GM21576 (cell line): ENCODE data around the gene KRI1.

Experiments used
- ATAC-seq: cut with Tn5 transposase; IDR thresholded peaks from one replicate; pipeline ENCODE4 v1.9.1; 2021; ENCODE audit warnings: mild to moderate bottlenecking, moderate library complexity; ENCODE audit not compliant: unreplicated experiment

KRI1 gene

DNA sequence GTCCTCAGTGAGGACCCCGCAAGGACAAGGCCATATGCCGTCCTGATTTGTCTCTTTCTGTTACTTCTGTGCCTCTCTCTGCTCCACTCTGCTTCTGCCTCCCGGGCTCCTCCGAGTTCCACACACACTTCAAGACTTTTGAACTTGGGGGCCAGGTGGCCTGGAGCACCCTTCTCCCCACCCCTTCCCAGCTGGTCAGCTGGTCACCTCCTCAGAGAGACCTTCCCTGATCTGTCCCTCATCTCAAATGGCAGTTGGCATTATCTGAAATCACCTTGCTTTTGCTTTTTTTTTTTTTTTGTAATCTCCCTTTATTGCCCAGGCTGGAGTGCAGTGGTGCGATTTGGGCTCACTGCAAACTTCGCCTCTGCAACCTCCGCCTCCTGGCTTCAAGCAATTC lies 46.4 kb downstream of the KRI1 start:
- no peak for ATAC-seq

DNA sequence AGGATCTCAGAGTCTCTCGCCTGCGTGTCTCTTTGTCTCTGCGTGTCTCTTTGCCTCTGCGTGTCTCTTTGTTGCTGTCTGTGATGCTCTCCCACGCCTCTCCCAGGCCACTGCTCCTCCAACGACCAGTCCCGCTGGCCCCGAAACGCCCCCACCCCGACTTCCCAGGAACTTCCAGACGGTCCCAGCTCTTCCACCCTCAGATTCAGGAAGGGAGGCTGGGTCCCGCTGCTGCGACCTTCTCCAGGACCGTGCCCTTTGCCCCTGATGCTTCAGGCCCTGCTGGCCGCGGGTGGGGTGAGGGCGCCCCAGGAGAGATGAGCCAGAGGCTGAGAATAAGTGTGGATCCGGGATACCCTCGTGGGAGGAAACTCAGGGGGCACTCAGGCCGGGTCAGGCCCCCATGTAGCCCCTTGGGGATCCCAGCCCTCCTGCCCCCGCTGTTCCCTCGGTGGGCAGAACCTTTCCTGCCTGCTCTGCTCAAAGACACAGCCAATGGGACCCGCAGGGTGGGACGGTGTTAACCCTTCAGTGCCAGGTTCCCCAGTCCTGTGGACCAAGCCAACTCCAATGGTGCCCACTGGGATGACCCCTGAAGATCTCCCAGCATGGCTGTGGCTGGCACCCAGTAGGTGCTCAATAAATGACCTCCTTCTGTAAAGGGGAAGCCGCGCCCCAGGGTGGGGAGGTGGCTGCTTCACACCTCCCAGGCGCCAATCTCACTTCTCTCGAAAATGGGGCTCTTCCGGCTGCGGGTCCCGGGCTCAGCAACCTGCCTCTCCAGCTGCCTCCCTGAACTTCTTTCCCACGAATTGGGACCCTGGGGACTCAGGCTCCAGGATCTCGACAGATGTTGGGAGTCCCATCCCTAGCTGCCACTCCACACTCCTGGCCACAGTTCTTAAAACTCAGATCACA lies 47.1 kb downstream of the KRI1 start:
- ATAC-seq = no peak

DNA sequence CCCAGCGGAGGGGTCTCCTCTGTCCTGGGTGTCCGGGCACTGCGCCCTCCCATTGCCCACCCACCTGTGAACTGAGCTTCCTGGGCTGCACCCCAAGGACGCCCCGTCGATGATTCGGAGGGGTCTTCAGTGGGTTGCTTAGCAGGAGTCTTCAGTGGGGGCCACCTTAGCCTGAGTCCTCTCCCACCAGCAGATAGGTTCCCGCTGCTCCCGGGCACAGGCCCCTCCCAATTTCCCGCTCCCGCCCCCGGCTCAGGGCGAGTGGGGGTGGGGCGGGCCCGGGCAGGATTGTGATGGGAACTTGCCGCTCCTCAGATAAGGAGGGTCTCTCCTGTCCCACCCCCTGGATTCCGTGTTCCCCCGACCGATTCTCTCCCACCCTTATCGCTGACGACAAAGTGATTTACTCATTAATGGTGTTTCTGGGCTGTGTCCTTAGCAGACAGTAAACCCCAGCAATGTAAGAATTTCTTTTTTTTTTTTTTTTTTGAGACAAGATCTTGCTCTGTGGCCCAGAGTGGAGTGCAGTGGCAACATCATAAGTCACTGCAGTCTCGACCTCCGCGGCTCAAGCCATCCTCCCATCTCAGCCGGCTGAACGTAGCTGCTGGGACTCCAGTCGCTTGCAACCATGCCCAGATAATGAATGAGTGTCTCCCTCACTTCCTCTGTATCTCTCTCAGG lies 47.9 kb downstream of the KRI1 start:
- ATAC-seq = no peak

DNA sequence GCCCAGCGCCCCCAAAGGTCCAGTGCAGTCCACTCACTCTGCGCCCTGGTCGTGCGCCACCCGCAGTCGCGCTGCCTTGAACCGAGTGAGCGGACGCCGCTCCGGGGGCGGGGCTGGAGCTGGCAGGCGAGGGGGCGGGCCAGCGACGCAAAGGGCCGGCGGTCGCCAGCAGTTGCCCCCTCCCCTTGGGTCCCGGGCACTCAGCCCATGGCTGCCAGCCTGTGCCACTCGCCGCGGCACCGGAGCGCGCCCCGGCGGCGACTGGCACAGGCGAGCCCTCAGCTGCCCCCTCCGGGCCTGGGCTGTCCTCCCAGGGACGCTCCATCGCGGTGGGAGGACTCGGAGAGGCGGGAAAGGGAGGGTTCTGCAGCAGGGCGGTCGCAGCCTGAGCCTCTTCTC lies 48.5 kb downstream of the KRI1 start, which contains the start of gene S1PR5:
Gene S1PR5 (minus strand): TSS at position 87 of the 399 bp plus-strand sequence. CDS start 2,436 bp downstream, outside the sequence.
- no peak for ATAC-seq

DNA sequence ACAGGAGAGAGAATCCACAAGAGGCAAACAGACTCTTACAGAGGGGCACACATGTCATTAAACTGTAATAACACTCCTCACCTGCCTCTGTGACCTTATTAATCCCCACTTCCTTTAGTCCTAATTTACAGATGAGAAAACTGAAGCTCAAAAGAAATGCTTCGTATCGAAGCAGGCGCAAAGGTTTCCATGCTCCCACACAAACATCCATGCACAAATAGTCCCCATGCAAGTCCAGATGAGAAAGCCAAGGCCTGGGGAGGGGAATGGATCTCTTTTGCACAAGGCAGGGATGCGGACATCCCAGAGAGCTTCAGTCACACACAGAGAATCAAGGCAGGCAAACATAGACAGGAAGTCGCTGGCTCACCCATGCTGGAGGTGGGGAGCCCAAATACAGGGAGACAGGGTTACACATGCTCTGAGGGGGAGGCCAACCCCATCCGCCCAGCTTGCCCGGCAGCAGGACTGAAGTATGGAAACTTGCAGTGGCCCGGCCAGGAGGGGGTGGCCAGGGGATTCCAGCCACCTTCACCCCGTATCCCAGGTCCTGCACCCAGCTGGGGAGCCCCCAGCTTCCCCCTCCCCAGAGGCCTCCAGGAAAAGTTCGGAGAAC lies 49.0 kb downstream of the KRI1 start:
- ATAC-seq = no peak

DNA sequence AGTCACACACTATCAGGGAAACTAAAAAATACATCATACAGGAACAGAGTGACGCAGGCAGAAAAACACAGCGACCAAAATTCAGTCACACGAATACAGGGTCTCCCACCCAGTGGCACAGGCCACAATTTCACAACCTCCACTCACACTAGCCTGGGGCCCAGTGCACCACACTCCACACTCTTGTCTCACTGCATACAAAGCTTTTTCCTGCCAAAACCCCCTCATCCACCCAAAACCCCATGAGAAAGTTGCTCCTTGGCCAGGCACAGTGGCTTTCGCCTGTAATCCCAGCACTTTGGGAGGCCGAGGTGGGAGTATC lies 49.8 kb downstream of the KRI1 start:
- no peak for ATAC-seq

DNA sequence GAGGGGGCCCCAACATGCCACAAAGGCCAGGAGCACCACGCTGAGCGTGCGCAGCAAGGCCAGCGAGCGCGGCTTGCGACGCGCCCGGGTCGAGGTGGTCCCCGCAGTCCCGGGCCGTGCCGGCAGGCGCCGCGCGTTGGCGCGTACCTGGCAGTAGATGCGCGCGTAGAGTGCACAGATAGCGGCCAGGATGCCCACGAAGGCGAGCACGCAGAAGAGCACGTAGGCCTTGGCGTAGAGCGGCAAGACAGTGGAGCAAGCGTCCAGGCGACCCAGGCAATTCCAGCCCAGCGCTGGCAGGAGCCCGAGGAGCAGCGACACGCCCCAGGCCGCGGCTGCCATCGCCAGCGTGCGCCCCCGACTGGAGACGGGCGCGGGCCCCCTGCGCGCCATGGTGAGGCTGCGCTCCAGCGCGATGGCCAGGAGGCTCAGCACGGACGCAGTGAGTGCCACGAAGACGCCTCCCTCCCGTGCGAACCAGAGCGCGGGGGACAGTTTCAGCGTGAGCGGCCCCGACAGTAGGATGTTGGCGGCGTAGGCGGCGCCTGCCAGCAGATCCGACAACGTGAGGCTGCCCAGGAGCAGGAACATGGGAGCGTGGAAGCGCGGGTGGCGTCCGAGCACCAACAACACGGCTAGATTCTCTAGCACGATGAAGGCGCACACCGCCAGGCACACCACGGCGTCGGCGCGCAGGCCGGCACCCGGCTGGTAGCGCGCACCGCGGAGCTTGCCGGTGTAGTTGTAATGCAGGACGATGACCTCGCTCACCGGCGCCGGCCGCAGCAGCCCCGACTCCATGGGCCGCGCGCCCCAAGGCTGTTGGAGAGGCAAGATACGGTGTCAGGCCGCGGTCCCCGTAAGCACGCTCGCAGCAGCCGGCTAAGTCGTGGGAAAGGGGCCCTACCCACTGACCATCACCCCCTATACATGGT lies 51.3 kb downstream of the KRI1 start:
- ATAC-seq = no peak

DNA sequence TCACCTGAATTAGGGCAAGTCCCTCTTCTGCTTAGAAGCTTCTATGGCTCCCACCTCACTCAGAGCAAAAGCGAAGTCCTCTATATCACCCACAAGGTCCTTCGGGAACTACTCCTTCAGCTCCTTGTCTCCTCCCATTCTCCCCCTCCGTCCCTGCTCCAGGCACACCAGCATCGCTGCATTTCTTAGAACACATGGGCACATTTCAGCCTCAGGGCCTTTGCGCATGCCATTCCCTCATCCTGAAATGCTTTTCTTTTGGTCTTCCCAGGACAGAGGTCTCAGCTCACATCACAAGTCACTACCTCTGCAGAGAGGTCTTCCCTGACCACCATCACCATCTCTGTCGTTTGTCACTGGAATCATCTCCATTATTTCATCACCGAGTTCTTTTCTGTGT lies 52.6 kb downstream of the KRI1 start:
- no peak for ATAC-seq

DNA sequence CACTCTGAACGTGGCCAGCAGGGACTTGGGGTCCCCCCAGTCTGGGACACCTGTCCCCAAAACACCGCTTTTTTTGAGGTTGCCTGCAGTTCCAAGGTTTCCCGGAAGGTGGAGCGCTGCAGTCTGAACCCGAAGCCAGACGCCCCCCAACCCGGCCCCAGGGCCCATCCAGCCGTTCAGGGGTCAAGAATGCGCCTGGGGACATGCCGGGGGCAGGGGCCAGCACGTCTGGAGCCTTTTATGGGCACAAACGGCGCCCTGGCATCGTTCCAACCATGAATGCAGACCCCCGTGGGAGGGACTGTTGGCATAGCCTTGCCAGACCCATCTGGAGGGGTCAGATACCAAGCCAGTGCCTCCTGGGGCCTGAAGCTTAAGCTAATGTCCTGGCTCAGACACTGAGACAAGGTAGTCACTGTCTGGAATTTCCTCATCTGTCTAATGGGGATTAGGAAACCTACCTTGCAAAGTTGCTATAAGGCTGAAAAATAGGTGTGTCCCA lies 55.5 kb downstream of the KRI1 start:
- ATAC-seq = no peak

DNA sequence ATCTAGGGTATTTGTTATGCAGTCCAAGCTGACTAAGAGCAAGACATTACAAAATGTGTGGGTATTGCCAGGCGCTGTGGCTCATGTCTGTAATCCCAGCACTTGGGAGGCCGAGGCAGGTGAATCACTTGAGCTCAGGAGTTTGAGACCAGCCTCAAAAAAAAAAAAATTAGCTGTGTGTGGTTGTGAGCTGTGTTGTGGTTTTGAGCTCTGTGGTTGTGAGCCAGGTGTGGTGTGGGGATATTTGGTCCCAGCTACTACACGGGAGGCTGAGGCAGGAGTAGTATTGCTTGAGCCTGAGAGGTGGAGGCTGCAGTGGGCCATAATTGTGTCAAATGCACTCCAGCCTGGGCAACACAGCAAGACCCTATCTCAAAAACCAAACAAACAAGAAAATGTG lies 57.1 kb downstream of the KRI1 start:
- ATAC-seq = no peak

DNA sequence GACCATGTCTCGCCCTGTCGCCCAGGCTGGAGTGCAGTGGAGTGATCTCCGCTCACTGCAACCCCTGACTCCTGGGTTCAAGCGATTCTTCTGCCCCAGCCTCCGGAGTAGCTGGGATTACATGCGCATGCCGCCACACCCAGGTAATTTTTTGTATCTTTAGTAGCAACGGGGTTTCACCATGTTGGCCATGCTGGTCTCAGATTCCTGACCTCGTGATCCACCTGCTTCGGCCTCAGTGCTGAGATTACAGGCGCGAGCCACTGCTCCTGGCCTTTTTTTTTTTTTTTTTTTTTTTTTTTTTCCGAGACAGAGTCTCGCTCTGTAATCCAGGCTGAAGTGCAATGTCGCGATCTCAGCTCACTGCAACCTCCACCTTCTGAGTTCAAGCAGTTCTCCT lies 57.8 kb downstream of the KRI1 start:
- ATAC-seq = no peak

DNA sequence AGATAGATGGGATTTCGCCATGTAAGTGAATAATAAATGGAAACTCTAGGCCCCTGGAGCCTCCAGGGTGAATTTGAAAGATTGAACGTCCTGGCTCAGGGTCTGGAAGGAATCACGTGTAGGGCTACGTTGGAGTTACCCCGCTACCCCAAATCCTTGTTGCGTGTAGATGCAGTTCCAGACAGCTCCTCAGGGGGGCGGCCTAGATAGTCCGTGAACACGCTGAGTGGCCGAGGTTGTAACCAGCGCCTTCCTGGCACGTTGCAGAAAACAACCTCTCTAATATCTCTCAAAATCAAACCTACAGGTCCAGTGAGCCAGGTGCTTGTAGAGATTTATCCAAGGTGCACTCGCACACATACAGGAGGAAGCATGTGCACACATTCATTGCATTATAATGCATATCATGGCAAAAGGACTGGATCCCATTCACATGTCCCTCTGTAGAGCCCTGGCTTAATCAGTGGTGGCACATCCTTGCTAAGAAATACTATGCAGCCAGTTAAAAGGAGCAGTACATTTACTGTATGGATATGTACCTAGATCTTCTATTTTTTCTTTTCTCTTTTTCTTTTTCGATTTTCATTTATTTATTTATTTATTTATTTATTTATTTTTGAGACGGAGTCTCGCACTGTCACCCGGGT lies 60.1 kb downstream of the KRI1 start:
- ATAC-seq = no peak
